Dermis microvascular lymphatic vessel endothelial cell (primary cell): ENCODE data around the gene ENGASE. TPM values are rescaled to one million over a fixed set of nuclear protein-coding genes. Genes with fewer than 3 reads are reported as not detected.

Source experiments
- DNase-seq, 2 donors: peaks; one replicate each; pipeline versions ENCODE4 v3.0.0 to v3.0.0-alpha.2; 2010; ENCODE audit warnings: low read depth in 2 of 2
- total RNA-seq: library from RNA; depleted of rRNA; stranded (reverse); fragments of >200 nt; gene quantifications from 2 replicates; pipeline ENCODE4 v1.2.1, GENCODE V29; 2014

ENGASE gene
- total RNA-seq, 1 donor from 2014 or later, result 6.9 TPM

- no peak for DNase-seq
These were observed 16.6 kb downstream of the ENGASE start for GRCh38 chr17:79091226-79091670.

- no peak for DNase-seq
These were observed 17.9 kb downstream of the ENGASE start for GRCh38 chr17:79092567-79092966.

DNA sequence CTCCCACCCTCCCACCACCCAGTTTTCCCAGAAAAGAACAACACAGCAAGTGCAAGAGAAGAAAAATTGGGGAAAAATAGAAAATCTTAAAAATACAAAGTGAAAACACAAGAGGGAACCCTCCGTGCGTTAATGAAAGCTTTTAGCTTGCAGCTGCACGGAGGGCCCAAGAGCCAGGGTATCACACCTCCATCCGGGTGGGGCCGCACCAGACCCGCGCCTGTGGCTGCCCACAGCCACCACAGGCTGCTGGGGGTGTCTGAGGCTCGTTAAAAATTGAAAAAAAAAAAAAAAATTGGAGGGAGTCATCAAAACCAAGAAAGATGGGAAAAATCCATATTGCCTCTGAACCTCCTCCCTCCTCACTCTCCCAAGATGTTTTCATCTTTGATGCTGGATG is 18.6 kb downstream of the ENGASE start:
- DNase-seq, result no peak

DNA sequence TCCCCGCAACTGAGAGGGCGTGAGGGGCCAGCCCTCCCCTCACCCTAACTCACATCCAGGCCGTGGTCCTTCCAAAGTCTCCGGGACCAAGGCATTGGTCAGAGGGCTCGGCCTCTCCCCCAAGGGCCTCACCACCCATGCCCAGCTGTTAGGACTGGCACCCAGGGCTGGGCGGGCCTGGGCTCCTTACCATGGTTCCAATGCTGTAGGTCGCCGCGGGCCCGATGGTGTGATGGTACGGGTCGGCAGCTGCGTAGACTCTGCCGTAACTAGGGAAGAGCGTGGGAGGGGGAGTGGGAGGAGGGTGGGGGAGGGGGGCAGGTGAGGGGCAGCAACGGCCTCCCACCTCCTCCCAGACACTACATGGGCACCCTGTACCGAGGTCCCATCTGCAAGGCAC is 19.6 kb downstream of the ENGASE start:
- DNase-seq, result no peak

GRCh38 chr17:79095345-79096055 is 20.9 kb downstream of the ENGASE start:
- no peak for DNase-seq

GRCh38 chr17:79096477-79096876 is 21.9 kb downstream of the ENGASE start:
- no peak for DNase-seq

- DNase-seq, result no peak
These were observed 22.8 kb downstream of the ENGASE start for GRCh38 chr17:79097226-79098055.

GRCh38 chr17:79098282-79098867 is 23.8 kb downstream of the ENGASE start:
- no peak for DNase-seq

GRCh38 chr17:79100405-79100804 is 25.8 kb downstream of the ENGASE start:
- DNase-seq, result no peak

DNA sequence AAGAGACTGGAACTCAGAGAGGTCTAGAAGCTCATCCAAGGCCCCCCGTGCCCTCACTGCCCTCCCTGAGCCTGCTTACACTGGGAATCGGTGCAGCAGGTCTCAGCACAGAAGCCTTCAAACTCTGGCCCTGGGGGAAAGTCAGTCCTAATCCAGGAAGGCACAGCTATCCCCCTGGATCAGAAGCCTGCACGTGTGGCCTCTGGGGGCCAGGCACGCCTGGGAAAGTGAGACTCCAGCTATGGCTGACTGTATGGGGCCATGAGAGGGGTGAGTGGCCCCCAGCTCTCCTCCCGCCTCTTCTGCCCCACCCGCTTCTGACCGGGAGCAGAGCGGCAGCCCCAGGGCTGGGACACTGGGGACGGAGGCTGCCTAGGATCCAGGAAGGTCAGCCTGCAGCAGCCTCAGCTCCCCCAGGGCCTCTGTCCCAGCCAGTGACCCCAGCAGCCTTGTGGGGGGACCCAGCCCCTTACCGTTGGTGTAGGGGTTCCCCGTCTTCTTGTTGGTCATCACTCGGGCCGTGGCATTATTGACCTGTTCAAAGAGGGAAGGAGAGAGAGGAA is 26.6 kb downstream of the ENGASE start:
- no peak for DNase-seq

DNA sequence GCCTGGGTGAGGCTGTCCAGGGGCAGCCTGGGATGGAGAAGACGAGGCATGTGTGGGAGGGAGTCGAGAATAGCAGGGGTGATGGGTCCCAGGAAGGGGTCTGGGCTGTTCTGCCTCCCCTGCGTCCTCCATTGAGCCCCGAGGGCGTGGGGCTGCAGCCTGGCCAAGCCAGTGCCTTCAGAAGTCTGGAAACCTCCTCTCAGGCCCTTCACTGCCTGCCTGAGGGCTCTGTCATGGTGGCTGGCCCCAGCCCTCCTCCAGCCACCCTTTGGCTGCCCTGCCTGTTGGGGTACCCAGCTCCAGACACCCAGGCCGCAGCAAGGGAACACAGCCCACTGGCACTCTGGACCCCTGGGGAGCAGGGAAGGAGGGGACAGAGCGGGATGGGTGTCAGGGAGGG is 27.6 kb downstream of the ENGASE start:
- DNase-seq, result no peak

DNA sequence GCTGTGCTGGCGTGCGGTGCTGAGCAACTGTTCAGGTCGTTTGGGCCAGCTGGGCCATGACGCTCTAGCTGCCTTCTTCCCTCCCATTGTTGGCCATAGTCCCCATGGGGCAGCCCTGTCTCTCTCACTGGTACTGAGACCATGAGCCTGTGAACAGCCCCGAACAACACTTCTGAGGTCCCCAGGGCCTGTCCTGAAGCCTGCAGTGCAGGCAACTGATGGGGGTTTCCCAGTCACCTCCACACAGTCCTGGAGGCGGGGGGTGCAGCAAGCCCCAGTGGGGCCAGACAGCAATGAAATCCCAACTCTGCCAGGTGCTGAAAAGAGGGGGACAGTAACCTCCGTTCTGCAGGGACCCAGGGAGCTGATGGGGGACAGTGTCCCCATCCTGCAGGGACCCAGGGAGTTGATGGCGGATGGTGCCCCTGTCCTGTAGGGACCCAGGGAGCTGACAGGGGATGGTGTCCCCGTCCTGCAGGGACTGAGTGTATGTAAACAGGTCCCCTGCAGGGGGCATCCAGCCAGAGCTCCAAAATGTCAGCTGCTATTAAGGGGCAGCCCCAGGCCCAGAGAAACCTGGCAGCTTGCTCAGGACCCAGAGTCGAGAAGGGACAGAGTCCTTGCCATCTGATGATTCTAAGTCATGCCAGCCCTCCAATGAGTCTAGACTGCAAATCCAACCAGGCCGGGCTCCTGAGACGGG is 30.4 kb downstream of the ENGASE start:
- no peak for DNase-seq

- no peak for DNase-seq
These were observed 31.3 kb downstream of the ENGASE start for GRCh38 chr17:79105937-79106336.

DNA sequence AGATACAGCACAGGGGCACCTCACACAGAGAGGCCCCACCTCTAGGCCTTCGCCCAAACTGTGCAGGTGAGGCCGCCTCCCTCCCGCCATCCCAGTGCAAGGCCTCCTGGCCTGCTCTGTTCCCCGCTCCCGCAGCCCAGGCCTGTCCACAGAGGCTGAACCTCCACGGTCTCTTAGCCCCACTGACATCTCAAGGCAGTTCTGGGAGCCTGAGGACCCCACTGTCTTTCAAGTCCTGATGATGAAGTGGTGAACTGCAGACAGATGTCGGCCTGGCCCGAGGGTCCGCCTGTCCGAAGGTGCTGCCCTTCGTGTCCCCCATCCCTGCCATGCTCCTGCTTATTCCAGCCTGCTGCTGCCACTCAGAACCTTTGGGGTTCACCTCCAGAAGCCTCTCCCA is 32.3 kb downstream of the ENGASE start:
- no peak for DNase-seq

DNA sequence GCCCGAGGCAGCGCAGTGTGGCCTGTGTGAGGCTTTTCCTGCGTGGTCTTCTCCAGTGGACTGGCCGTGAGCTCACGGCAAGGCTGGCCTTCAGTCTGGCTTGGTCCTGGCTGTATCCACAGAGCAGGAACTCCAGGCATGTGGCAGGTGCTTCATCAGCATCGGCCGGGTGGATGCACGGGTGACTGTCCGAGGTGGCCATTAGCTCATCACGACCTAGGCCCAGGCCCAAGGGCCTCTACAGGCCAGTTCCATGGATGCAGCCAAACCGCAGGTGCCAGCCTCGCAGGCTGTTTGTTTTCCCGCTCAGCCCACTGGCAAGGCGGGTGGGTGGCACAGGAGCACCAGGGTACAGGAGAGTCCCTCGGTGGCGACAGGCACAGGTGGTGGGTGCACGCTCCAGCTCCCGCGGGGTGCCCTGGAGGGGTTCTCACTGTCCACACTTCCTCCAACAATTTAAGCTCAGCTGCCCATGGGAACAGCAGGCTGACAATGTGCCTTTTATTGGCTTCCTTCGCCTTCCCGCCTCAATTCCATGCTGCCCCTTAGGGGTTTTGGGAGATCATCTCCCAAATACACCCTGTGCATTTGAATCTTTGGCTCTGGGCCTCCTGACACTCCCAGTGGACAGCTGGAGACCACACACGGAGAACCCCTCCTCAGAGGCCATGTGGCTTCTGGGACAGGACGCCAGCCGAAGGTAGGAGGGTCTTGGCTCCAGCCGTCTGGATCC is 33.0 kb downstream of the ENGASE start:
- DNase-seq, result no peak

GRCh38 chr17:79108232-79108850 is 33.7 kb downstream of the ENGASE start:
- DNase-seq, result no peak

DNA sequence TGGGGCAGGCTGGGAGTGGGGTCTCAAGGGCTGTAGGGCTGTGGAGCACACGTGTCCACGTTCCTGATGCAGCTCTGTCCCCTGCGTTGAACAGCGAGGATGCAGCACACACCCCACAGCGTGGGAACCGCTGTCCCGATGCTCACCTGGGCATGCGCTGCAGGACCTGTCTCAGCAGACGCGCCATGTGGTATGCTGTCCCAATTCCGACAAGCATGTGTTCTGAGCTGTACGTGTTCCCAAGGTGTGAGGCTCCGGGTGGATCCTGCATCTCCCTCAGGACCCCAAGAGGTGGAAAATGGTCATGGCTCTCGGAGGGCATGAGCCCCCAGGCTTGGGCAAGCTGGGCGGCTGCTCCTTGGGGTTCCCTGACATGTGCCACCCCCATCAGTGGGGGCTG is 34.2 kb downstream of the ENGASE start:
- DNase-seq, result no peak

GRCh38 chr17:79109584-79109983 is 35.0 kb downstream of the ENGASE start:
- DNase-seq, result no peak

DNA sequence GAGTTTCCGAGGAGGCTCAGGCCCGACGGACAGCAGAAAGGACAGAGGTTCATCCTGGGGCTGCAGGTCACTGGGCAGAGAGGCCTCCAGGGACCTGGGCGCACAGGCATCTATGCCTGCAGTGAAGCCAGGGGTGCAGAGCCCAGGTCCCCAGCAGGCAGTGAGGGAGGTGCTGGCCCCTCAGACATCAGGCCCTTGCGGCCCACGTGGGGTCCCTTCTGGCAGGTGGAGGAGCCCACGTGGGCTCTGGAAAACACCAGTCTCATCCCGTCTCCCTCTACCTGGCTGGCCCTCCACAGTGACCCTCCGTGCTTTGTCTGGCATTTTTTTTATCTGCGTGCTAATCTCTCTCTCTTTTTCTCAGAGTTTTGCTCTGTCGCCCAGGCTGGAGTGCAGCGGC is 36.5 kb downstream of the ENGASE start:
- no peak for DNase-seq

DNA sequence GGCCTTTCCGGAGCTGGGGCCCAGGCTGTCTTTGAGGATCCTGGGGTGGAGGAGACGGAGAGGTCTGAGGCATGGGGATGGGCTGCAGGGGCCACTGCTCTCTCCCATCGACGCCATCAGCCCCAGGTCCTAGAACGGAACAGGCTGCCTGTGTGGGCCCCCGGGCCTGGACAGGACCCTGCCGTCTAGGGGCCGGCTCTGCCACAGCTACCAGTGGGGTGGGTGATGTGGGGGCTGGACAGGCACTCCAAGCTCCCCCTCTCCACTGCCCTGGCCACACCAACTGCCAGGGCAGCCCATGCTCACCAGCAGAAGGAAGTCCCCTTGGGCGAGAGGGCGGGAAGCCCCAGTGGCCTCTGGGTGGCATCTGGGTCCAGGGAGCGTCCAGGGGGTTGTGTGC is 37.8 kb downstream of the ENGASE start:
- DNase-seq, result no peak
